ENCODE measurements around the gene PHF14.

PHF14 gene

GRCh38 chr7:11175371-11175770 is 201.7 kb downstream of the PHF14 start:
- in situ Hi-C loops (cut with HindIII; ENCODE audit: low pct_ligation_motif_present, low sequenced_read_pairs) = no loop called here
- TF ChIP-seq CTCF (IDR thresholded peaks at IDR 0.05; ENCODE audit: low read depth, low read length, missing control alignments) = no peak
- no peak overlapping the region for H3K27ac ChIP-seq
- DNase-seq = no peak
- H3K27me3 ChIP-seq (replicated peaks) = no peaks in the 10 kb centered on the region
- H3K4me3 ChIP-seq (ENCODE audit: low read depth, low read length) = no peak overlapping the region
- no peaks in the 10 kb centered on the region for H3K36me3 ChIP-seq (replicated peaks)

- no peak for TF ChIP-seq CTCF (IDR thresholded peaks at IDR 0.05; ENCODE audit: low read depth, low read length, missing control alignments)
- H3K36me3 ChIP-seq (replicated peaks) = no peaks in the 10 kb centered on the region
- no peak for DNase-seq
- no peaks in the 10 kb centered on the region for H3K27me3 ChIP-seq (replicated peaks)
- no peak overlapping the region for H3K4me3 ChIP-seq (ENCODE audit: low read depth, low read length)
- H3K27ac ChIP-seq = no peak overlapping the region
- in situ Hi-C loops (cut with HindIII; ENCODE audit: low pct_ligation_motif_present, low sequenced_read_pairs) = no loop called here
Observed at GRCh38 chr7:11175887-11176286, 202.2 kb downstream of the PHF14 start.

- DNase-seq = no peak
Observed at GRCh38 chr7:11176985-11177555, 203.4 kb downstream of the PHF14 start.

GRCh38 chr7:11177793-11178192 is 204.1 kb downstream of the PHF14 start:
- Histone ChIP-seq H3K36me3 (replicated peaks) (no peaks in the 10 kb centered on the region), H3K4me3 (ENCODE audit: low read depth, low read length) (no peak overlapping the region), H3K27me3 (replicated peaks) (no peaks in the 10 kb centered on the region), H3K27ac (no peak overlapping the region)
- in situ Hi-C loops (cut with HindIII; ENCODE audit: low pct_ligation_motif_present, low sequenced_read_pairs) = no loop called here
- peak; percentile 83 for DNase-seq
- no peak for TF ChIP-seq CTCF (IDR thresholded peaks at IDR 0.05; ENCODE audit: low read depth, low read length, missing control alignments)

More at GRCh38 chr7:11176985-11177555, 203.4 kb downstream of the PHF14 start:
- Histone ChIP-seq H3K27ac (no peak overlapping the region), H3K4me3 (ENCODE audit: low read depth, low read length) (no peak overlapping the region), H3K27me3 (replicated peaks) (no peaks in the 10 kb centered on the region), H3K36me3 (replicated peaks) (no peaks in the 10 kb centered on the region)
- TF ChIP-seq CTCF (IDR thresholded peaks at IDR 0.05; ENCODE audit: low read depth, low read length, missing control alignments) = no peak
- in situ Hi-C loops (cut with HindIII; ENCODE audit: low pct_ligation_motif_present, low sequenced_read_pairs) = no loop called here

- Histone ChIP-seq H3K4me3 (ENCODE audit: low read depth, low read length) (no peak overlapping the region), H3K27me3 (replicated peaks) (no peaks in the 10 kb centered on the region), H3K27ac (no peak overlapping the region), H3K36me3 (replicated peaks) (no peaks in the 10 kb centered on the region)
- DNase-seq = no peak
- in situ Hi-C loops (cut with HindIII; ENCODE audit: low pct_ligation_motif_present, low sequenced_read_pairs) = no loop called here
- TF ChIP-seq CTCF (IDR thresholded peaks at IDR 0.05; ENCODE audit: low read depth, low read length, missing control alignments) = no peak
Observed at GRCh38 chr7:11181590-11181989, 207.9 kb downstream of the PHF14 start.

- Histone ChIP-seq H3K27ac (no peak overlapping the region), H3K27me3 (replicated peaks) (no peaks in the 10 kb centered on the region), H3K36me3 (replicated peaks) (no peaks in the 10 kb centered on the region), H3K4me3 (ENCODE audit: low read depth, low read length) (no peak overlapping the region)
- in situ Hi-C loops (cut with HindIII; ENCODE audit: low pct_ligation_motif_present, low sequenced_read_pairs) = no loop called here
- no peak for TF ChIP-seq CTCF (IDR thresholded peaks at IDR 0.05; ENCODE audit: low read depth, low read length, missing control alignments)
- DNase-seq = peak; percentile 78
Observed at GRCh38 chr7:11182736-11183135, 209.1 kb downstream of the PHF14 start.

Measured in brain microvascular endothelial cell (primary cell).